WI38 (cell line): Measurements from ENCODE around the gene PHOX2A.
"Not testable (repeated sequence)": the region's sequence is repeated elsewhere in the genome, so short reads cannot be mapped to it uniquely, and the experiment has no call there.

ENCODE experiments used
- H3K4me3 ChIP-seq: 2 replicates; pipeline ENCODE4 v1.5.1; 2011; ENCODE audit warnings: low read depth, mild to moderate bottlenecking, control low read depth, low read length
- TF ChIP-seq, protein P1 (sequence below): IDR thresholded peaks from 2 replicates; pipeline ENCODE4 v1.5.1; 2012; ENCODE audit warnings: low read depth, mild to moderate bottlenecking, control low read depth, low read length

PHOX2A gene

DNA sequence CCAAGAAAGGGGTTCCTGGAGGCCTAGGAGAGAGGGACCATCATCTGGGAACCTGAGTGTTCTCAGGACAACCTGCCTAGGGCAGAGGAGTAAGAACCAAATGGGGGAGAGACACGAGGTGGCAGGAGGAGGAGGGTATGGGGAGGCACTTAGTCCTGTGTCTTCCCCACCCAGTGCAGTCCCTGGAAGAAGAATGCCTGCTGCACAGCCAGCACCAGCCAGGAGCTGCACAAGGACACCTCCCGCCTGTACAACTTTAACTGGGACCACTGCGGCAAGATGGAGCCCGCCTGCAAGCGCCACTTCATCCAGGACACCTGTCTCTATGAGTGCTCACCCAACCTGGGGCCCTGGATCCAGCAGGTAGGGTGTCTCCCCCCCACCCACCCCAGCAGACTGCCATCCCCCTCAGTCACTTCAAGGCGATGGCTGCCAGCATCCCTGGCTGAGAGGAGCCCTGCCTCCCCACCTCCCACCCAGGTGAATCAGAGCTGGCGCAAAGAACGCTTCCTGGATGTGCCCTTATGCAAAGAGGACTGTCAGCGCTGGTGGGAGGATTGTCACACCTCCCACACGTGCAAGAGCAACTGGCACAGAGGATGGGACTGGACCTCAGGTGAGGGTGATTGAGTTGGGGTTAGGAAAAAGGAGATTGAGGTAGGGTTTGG is 23.1 kb downstream of the PHOX2A start:
- H3K4me3 ChIP-seq = no peak overlapping the region
- TF ChIP-seq, protein P1, sequence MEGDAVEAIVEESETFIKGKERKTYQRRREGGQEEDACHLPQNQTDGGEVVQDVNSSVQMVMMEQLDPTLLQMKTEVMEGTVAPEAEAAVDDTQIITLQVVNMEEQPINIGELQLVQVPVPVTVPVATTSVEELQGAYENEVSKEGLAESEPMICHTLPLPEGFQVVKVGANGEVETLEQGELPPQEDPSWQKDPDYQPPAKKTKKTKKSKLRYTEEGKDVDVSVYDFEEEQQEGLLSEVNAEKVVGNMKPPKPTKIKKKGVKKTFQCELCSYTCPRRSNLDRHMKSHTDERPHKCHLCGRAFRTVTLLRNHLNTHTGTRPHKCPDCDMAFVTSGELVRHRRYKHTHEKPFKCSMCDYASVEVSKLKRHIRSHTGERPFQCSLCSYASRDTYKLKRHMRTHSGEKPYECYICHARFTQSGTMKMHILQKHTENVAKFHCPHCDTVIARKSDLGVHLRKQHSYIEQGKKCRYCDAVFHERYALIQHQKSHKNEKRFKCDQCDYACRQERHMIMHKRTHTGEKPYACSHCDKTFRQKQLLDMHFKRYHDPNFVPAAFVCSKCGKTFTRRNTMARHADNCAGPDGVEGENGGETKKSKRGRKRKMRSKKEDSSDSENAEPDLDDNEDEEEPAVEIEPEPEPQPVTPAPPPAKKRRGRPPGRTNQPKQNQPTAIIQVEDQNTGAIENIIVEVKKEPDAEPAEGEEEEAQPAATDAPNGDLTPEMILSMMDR = no peak

DNA sequence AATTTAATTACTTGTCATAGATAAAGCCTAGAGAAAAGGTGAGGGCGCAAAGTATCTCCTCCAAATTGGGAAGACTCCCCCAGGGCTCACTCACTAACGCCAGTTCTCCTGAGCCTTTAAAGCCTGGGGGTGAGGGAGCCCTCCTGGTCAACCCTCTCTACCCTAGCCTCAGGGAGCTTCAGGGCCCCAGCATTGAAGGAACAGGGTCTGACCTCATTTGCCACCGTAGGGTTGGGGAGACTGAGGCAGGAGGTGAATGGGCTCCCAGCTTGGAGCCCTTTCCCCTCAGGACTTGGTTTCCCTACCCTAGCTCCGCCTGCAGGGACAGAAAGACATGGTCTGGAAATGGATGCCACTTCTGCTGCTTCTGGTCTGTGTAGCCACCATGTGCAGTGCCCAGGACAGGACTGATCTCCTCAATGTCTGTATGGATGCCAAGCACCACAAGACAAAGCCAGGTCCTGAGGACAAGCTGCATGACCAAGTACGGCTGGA is 25.7 kb downstream of the PHOX2A start:
- no peak overlapping the region for H3K4me3 ChIP-seq
- TF ChIP-seq, protein P1 = no peak

DNA sequence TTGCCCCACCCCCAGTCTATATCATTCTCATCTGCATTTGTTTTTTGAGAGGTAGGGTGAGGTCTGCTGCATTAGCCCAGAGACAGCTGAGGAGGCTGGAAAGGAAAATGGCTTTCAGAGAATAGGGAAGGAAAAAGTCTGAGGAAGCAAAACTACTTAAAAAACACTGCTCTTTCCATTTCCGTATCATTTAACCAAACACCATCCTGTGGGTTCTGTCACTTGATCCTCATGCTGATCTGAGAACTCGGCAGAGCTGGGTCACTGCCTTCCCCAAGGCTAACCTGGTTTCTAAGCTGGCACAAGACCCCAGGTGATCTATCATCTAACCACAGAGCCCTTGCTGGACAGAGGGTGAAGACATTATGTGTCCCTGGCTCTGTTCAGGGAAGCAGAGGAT is 26.1 kb downstream of the PHOX2A start:
- TF ChIP-seq, protein P1 = no peak
- no peak overlapping the region for H3K4me3 ChIP-seq

DNA sequence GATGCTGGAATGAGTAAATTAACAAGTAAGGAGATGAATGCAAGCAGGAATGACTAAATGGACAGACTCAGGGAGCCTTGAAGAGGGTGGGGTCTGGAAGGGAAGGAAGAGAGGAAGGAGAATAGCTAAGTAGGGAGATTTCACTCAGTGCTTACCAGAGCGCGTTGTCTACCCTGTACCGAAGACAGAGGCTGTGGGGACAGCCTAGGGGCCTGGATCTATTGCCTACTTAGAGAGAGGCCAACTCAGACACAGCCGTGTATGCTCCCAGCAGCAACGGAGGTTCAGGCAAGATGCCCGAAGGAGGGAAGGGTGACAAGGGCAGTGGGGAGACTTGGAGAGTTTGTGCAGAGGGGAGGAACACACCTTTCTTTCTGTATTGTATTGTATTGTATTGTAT is 27.3 kb downstream of the PHOX2A start, which contains the start of gene FOLR2:
Gene FOLR2, plus strand, starts transcription at position 157 of the 400 bp plus-strand sequence. CDS start 1,791 bp downstream, outside the sequence.
- TF ChIP-seq, protein P1 = no peak
- H3K4me3 ChIP-seq = no peak within 1 kb of the TSS

DNA sequence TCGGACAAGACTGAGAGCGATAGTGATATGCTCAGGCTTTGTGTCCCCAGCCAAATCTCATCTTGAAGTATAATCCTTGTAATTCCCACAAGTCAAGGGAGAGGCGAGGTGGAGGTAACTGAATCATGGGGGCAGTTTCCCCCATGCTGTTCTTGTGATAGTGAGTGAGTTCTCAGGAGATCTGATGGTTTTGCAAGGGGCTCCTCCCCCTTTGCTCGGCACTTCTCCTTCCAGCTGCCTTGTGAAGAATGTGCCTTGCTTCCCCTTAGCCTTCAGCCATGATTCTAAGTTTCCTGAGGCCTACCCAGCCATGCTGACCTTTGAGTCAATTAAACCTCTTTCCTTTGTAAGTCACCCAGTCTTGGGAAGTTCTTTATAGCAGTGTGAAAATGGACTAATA is 34.9 kb downstream of the PHOX2A start:
- TF ChIP-seq, protein P1 = no peak
- no peak overlapping the region for H3K4me3 ChIP-seq

DNA sequence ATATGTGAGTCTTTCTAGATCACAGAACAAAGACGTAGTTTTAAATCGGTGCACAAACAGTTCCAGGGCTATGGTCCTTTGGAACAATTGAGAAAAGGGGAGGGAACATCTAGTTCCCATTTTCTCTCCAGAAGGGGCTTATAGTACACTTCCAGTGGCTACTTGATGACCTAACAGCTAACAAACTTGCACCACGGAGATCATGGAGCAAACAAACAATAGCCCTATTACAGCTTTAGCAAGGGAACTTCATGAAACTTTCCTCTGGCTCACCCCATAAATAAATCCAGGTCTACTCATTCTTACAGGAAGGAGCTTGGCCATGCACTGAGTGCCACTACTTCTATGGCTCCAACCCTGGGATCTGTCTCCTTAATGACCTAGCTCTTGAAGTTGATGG is 35.7 kb downstream of the PHOX2A start:
- TF ChIP-seq, protein P1 = no peak
- no peak overlapping the region for H3K4me3 ChIP-seq

- H3K4me3 ChIP-seq = not testable (repeated sequence)
Measured at GRCh38 chr11:72206794-72207193, 37.2 kb downstream of the PHOX2A start.

DNA sequence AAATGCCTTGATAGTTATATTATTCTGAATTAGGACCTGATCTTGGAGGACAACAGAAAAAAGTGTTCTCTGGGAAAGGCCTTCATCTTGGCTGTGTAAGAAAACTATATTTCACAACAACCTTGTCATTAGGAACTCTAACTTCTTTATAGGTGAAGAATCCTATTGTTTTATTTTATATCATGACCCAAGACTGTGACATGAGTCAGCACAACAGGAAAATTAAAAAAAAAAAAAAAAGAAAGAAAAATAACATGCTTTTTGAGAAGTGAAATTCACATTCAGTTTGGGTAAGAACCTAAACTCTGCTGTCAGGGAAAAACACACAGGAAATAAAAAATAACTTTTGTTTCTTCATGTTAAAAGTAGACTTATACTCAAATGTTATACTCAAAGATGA is 39.1 kb downstream of the PHOX2A start:
- no peak overlapping the region for H3K4me3 ChIP-seq
- TF ChIP-seq, protein P1 = no peak
